Measurements from ENCODE around the gene ZFY.

GRCh38 chrY:2934861-2935715, at the start of gene ZFY:
- TF ChIP-seq CTCF (IDR thresholded peaks at IDR 0.05): no peak
- no peak for TF ChIP-seq POLR2A (IDR thresholded peaks at IDR 0.05)
